ENCODE data around the gene AGPAT2.
"Not testable (repeated sequence)": the region's sequence is repeated elsewhere in the genome, so short reads cannot be mapped to it uniquely, and the experiment has no call there.

Gene AGPAT2

GRCh38 chr9:136707011-136707410 lies 19.8 kb upstream of the AGPAT2 start:
- H3K27ac ChIP-seq: no peak overlapping the region
- TF ChIP-seq ZFX (IDR thresholded peaks at IDR 0.05): no peak
- no peak for TF ChIP-seq CTCF (conservative IDR thresholded peaks at IDR 0.05)

DNA sequence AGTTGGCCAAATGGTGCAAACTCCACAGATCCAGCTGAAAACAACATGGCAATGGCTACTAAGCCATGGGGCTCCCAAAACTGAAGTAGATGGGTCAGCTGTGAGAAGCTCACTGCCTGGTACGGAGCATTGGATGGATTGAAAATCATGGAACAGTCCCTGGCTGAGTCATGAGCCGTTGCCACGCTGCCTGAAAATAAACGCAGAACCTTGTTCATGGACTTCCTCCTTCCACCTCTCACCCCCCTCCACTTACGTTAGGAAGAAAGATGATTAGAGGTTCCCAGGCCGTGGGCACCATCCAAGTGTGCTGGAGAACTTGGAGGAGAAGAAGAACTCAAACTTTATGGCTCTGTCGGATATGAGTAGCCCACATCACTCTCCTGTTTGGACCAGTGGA lies 18.3 kb upstream of the AGPAT2 start:
- TF ChIP-seq ZFX (IDR thresholded peaks at IDR 0.05): no peak
- TF ChIP-seq CTCF (conservative IDR thresholded peaks at IDR 0.05): no peak
- no peak overlapping the region for H3K27ac ChIP-seq

GRCh38 chr9:136704741-136705140 lies 17.5 kb upstream of the AGPAT2 start:
- not testable (repeated sequence) for H3K27ac ChIP-seq

DNA sequence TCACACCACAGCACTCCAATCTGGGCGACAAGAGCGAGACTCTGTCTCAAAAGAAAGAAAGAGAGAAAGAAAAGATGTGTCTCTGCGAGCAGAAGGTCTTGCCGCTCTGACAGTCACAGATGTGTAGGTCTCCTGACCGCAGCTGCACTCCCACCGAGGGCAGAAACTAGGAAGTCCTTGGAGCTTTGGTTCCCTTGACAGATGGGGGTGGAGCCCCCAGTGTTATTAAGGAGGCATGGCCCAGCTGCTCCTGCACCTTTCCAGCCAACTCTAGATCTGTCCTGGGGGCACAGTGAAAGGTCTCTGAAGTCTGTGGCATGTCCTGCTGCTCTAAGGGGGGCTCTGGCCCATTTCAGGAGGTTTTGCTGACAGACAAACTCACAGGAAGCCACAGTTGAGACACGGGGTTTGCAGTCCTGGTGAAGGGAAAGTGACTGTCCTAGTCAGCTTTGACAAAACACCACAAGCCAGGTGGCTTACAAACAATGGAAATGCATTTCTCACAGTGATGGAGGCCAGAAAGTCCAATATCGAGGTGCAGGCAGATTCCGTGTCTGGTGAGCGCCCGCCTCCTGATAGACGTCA lies 16.1 kb upstream of the AGPAT2 start:
- no peak overlapping the region for H3K27ac ChIP-seq
- no peak for TF ChIP-seq CTCF (conservative IDR thresholded peaks at IDR 0.05)

- no peak overlapping the region for H3K27ac ChIP-seq
- TF ChIP-seq ZFX (IDR thresholded peaks at IDR 0.05): no peak
- no peak for TF ChIP-seq CTCF (conservative IDR thresholded peaks at IDR 0.05)
Measured at GRCh38 chr9:136701668-136702053, 14.4 kb upstream of the AGPAT2 start.

- H3K27ac ChIP-seq: no peak overlapping the region
- TF ChIP-seq ZFX (IDR thresholded peaks at IDR 0.05) (no peak), CTCF (conservative IDR thresholded peaks at IDR 0.05) (no peak)
Measured at GRCh38 chr9:136700959-136701667, 13.9 kb upstream of the AGPAT2 start.

DNA sequence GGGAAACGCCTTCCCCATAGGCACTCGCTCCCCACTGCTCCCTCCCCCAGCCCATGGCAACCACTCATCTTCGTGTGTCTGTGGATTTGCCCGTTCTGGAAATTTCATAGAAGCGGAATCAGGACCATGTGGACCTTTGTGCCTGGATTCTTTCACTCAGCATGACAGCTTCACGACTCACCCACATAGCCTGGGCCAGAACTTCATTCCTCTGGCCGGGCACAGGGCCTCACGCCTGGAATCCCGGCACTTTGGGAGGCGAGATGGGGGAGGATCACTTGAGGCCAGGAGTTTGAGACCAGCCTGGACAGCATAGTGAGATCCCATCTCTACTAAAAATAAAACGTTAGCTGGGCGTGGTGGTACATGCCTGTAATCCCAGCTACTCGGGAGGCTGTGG lies 13.0 kb upstream of the AGPAT2 start:
- H3K27ac ChIP-seq: no peak overlapping the region
- no peak for TF ChIP-seq ZFX (IDR thresholded peaks at IDR 0.05)
- TF ChIP-seq CTCF (conservative IDR thresholded peaks at IDR 0.05): no peak

All from C4-2B (cell line).